Endometrial microvascular endothelial cells (primary cell): Measurements from ENCODE around the gene KIF5A. TPM values are rescaled to one million over a fixed set of nuclear protein-coding genes. Genes with fewer than 3 reads are reported as not detected.

Experiments
- in situ Hi-C: cut with HindIII; loops from 2 replicates; pipeline ENCODE4 v1.10.0; 2017; ENCODE audit warnings: low sequenced_read_pairs, low pct_unique_long_range_greater_than_20kb; ENCODE audit errors: inconsistent ontology term
- total RNA-seq: library from RNA; depleted of rRNA; stranded (reverse); fragments of >200 nt; gene quantifications from one replicate; pipeline ENCODE4 v1.2.3, GENCODE V29; 2015; ENCODE audit errors: inconsistent ontology term

KIF5A gene
- total RNA-seq, 1 donor from 2014 or later: not detected

DNA sequence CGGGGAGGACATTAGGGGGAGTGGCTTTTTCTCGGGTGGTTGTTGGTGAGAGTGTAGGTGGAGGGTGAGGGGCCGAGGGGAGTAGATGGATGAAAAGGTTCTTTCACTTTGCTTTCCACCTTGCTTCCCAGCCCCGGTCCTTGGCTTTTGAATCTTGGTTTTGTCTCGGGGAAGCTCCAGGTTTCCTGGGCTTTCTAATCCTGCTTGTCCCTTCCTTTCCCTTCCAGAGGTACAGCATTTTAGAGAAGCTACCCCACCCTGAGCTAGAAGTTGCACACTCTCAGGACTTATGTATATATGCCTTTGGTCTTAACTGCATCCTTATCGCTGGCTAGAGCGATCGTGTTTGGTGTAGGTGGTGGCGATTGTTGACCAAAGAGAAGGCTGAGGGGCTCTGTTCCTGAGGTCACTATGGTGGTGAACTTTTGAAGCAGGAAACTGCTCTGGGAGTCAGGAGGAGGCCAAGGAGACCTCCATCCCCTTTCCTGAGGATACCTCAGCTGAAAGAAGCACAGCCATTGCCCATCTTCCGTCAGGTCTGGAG, 42.0 kb downstream of the KIF5A start:
- in situ Hi-C loops: no loop called here

DNA sequence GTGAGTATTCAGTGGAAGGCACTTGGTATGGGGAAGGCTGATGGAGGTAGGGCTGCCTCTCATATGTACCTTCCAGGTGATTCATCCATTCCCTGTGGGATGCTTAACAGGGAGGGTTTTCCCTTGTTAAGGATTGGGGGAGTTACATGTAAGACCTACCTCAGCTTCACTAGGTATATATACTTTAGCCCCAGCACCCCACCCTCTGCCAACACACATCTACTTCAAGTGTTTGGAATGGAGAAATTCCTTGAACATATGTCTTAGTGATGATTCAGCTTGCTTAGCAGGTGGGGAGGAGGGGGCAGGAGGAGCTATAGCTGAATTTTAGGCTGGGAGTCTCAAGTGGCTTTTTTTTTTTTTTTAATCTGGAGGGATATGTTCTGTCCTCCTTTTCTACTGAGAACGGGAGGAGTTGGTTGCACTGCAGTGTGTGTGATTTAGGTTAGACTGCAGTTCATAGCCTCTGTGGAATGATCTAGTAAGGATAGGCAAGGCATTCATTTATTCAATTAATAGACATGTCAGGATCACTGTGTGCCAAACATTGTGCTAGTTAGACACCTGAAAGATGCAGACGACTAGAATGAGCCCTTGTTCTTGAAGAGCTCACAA, 42.8 kb downstream of the KIF5A start:
- in situ Hi-C loops: no loop called here

DNA sequence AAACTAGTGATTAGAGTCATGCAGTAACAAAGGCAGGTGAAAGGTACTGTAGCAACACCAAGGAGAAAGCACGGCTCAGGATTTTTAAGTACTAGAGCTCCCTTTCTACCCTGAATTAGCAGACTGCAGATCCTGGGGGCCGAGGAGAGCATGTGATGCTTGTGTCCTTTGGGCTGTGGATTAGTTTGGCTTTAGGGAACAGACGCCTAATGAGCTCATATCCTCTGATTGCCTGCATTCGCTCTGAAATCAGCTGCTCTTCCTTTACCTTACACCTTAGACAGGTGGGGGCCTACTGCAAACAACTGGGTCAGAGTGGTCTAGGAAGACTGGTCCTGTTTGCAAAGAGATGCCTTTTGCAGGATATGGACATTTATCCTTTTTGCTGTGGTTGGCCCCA, 43.3 kb downstream of the KIF5A start:
- in situ Hi-C loops: no loop called here

DNA sequence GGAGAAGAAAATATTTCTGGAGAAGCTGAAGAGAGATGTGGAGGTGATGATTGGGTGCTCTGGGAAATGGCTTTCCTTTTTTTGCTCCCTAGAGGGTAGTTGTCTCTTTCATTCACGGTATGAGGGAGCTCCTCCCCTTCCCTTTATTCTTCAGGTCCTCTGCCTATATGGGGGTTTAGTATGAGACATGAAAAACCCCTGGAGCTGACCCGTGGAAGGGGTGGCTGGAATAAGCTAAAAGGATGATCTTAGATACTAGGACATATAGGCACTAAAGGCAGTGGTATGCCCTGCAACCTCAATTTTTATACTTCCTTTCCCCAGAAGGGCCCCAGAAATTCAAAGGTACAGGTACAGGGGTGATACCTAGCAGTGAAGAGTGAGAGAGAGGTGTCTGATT, 50.6 kb downstream of the KIF5A start:
- in situ Hi-C loops: no loop called here

DNA sequence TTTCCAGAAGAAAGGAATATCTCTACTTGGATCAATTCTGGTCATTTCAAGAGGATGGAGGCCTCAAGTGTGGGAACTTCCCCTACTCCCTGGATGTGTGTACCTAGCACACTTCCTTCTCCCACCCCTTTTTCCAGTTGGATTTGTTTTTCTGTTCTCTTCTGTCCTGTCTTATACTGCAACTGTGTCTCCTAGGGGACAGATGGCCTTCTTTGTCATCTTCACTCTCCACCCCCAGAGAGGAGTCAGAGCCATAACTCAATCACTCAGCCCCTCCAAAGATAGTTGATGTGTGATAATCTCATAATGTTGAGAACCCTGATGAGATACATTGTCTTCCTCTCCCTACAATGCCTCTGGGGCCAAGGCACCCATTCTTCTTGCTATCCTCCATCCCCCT, 52.7 kb downstream of the KIF5A start:
- in situ Hi-C loops: no loop called here

DNA sequence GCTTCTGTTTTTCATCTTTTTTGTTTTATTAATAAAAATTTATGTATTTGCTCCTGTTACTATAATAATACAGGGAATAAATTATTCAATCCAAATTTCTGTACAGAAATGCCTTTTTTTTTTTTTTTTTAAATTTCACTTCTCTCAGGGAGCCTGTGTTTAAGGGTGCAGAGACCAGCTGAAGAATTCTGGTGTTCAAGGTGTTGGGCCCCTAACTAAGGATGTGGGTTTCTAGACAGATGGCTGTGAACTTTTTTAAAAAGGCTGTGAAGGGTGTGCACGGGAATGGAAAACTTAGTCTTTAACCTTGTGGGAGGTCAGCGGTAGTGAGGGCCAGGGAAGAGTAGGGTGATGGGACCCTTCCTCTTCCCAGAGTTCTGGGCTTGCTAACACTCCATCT, 53.5 kb downstream of the KIF5A start:
- in situ Hi-C loops: no loop called here

DNA sequence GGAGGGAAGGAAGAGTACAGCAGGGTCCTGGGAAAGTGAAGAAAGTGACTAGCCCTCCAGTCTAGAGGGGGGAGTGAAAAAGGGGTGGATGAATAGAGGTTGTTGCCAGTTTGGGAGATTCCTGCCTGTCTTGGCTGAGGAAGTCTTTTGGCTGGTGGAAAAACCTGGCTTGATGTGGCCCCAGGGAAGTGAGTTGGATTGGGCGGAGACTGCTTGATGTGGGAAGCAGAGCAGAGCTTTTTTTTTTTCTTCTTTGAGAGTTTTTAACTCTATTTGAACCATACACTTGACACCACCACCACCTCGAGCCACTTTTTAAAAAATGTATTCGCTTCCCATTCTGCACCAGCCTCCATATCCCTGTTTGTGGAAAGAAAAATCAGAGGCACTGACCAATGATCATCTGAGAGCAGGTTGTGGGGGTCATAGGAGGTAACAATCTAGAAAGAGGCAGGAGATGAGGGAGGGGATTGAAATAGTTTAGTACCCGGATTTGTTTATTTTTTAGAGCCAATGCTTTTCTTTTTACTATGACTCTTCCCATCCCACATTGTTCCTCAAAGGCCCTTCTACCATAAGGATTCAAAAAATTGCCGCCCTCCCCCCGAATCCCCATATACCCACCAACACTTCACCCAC, 54.1 kb downstream of the KIF5A start:
- in situ Hi-C loops: no loop called here

DNA sequence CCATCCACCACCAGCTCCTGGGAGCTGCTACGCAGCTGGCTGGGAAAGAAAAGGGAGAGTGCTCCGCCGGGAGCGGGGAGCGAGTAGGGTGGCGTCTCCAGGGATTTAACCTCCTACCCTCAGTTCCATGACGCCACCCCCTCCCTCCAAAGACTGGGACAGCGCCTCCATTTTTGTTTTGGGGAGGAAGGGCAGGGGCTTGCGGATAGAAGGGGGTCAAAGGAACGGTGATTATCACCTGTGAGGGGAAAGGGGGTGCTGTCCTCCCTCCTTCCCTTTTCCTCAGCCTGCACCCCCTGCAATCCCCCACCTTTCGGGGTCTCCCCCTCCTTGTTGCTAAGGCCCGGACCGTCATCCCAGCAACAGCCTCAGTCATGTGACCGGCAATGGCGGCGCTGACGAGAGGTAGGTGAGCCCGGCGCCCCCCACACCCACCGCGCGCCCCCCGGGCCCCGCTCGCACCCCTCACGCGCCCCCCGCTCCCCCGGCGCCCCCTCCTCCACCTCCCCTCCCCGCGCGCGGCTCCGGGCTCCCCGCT, 54.7 kb downstream of the KIF5A start, which contains the start of gene DTX3:
Gene DTX3, plus strand, starts transcription at position 371 of the 538 bp plus-strand sequence. CDS start 1,694 bp downstream, outside the sequence.
- in situ Hi-C loops: no loop called here

DNA sequence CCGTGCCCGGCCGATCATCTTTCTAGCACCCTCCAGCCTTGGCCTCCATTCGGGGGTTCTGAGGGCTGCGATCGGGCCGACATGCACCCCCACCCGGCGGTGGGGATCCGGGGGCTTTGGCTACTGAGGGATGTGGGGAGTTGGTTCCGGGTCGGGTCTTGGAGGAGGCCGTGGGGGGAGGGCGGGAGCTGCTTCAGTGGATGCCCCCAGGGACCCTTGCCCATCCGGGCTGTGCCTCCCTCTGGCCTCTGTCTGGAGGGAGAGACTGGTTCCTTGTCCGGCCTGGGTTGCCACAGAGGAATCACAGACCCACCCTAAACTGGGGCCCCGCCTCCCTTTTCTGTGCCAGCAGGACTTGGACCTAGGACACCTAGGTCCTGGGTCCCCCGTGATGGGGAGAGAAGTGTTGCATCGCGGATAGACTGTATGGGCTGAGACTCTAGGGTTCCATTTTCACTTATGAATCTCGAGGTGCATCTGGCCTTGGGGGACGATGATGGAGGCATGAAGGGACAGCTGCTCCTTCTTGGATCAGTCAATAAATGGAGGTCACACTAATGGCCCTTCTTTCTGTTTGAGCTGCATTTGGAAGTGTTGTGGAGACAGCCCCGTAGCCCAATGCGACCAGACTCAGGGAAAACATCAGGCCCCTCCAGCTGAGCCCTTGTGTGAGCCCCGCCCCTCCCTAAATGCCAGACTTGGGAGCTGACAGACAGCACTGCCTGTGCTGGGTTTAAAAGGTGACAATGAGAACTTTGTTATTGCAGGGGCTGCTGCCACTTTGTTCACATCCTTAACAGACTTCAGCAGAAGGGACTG, 55.4 kb downstream of the KIF5A start:
- in situ Hi-C loops: no loop called here

DNA sequence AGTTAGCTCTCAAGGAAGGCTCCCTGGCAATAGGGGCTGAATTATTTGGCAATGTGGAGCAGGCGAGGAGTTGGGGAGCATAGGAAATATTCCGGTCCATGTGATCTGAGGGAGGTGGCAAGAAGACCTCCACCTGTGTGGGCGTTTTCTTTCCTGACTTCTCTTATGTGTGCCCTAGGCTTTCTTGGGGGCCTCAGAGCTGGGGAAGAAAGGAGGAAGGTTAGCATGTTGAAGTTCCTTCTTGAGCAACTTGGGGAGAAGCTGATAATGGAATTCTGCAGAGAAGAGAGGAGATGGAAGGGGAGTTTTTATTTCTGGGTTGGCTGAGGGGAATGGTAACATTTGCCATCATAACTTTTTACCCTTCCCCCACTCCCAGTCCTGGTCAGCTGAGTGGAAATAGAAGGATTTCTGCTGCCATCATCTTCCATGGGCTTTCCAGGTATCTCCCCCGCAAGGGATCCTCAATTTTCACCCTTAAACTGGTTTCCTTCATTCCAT, 56.0 kb downstream of the KIF5A start:
- in situ Hi-C loops: no loop called here

DNA sequence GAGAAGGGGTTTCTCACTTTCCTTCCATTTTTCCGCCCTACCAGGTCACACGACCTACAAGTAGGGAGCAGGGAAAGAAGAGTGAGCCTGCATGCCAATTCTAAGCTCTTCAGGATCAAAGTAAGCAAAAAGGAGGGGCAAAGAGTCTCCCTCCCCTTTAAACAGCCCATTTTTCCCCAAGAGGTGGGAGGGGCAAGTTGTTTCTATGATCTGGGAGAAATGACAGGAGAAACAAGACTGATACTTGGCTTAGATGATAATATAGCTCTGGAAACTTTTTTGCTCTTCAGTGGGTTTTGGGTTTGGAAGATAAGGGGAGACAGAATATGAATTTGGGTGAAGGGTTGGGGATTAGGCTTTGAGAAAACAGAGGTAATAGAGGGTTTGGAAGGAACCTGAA, 56.6 kb downstream of the KIF5A start:
- in situ Hi-C loops: no loop called here

DNA sequence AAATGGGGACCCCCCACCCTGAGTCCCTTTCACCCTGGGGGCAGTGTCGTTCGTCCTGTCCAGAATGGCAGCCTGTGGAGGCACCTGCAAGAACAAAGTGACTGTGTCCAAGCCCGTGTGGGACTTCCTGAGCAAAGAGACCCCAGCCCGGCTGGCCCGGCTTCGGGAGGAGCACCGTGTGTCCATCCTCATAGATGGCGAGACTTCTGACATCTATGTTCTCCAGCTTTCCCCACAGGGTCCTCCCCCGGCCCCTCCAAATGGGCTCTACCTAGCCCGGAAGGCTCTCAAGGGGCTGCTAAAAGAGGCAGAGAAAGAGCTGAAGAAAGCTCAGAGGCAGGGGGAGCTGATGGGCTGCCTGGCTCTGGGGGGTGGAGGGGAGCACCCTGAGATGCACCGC, 57.0 kb downstream of the KIF5A start:
- in situ Hi-C loops: no loop called here

DNA sequence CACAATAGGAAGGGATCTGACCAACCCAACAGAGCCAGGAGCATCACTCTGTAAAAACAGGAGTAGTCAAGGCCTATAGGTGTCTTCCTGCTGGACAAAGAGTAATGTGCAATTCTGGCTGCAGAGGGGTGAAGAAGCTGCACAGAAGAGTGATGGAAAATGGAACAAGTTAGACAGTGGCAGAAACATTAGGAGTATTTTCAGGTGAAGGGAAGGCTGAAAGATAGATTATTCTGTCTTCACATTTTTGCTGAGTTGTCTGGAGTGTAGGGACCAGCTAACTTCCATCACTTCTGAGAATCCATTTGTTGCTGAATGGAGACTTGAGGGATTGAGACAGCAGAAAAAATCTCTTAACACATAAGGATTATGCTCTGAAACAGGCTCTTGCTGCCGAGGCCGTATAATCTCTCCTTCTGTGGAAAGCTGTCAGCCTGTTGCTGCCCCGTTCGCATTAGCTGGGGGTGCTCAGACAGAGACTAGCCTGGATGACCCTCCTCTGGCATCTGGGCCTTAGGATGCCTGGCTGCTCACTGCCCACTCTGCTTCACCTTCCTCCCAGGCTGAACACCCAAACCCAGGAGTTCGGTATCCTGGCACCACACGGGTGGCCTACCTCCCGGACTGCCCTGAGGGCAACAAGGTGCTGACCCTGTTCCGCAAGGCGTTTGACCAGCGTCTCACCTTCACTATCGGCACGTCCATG, 58.3 kb downstream of the KIF5A start:
- in situ Hi-C loops: no loop called here

DNA sequence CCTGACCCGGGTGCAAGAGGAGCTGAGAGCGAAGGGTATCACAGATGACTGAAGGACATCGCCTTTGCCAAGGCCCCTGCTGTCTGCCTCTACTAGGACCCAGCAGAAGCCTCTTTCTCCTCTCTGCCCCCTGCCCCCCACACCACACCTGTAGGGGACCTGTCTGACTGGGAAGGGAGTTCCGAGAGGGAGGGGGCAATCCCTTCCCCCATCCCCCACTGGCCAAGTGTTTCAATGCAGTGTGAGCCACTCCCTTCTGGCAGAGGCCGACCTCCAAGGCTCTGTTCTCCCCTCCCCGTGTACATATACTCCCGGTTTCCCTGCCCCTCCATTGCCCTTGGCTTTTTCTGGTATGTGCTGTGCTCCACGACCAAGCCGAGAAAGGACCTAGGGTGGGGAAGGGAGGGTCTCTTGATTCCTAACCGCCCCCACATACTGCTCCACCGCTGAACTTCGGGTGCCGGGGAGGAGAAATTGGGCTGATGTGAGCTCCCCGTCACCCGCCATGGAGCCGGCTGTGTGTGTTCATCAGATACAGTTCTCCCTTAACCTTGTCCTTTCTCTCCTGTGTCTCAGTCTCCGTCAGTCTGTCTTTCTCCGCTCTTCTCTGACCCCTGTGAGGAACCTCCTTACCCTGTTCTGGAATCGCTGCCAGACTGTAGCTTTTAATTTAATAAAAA, 59.4 kb downstream of the KIF5A start:
- in situ Hi-C loops: no loop called here

DNA sequence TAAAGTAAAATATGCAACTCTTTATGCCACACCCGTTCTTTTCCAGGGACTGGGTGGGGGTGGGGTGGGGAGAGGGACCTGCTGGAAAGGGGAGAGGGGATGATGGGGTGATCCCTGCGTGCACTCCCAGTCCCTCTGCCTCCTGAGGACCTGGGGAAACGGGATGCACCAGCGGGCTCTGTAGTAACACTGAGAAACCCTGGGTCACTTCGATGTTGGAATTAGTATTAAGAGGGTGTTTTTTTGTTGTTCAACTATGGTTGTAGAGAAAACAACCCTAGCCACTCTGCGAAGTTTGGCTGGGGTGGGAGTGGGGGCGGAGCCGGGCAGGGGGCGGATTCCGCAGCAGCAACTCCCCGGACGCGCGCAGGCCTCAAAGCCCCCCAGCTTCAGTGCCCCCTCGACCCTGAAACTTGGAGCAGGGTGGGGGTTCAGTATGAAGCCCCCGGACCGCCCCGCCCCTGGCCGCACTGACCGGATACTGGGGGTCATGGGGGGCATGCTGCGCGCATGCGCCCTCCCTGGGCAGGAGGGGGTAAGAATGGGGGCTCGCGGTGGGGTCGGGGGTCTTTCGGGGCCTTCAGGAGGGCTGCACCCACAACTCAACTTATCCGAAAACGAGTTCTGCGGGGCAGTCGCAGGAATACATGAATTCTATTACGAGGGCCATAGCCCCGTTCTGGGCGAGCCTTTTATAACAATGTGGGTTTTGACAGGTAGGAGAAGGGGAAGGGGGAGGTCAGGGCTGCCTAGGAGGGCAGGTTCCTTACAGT, 60.1 kb downstream of the KIF5A start:
- in situ Hi-C loops: no loop called here

DNA sequence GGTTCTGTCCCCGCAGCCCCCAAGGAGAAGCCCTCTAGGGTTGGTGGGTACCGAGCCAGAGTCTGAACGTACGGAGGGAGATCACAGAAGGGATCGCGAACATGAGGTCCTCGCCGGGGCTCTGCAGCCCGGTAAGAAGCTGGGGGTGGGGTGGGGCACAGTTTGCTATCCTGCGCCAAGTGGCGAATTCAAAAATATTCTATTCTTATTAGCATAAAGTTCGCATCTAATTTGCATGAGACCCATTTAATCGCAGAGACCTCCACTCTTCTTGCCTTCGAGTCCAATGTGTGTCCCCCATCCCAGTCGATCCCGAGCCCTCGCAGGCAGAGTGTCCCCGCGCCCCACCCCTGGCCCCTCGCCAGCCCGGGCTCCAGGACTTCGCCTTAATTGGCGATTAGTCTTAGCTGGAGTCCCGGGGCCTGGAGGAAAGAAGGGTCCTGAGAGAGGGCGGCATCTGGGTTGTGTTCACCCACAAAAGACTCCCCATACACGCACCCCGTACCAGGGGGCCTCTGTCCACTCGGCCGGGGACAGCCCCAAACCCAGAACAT, 60.8 kb downstream of the KIF5A start:
- in situ Hi-C loops: no loop called here

DNA sequence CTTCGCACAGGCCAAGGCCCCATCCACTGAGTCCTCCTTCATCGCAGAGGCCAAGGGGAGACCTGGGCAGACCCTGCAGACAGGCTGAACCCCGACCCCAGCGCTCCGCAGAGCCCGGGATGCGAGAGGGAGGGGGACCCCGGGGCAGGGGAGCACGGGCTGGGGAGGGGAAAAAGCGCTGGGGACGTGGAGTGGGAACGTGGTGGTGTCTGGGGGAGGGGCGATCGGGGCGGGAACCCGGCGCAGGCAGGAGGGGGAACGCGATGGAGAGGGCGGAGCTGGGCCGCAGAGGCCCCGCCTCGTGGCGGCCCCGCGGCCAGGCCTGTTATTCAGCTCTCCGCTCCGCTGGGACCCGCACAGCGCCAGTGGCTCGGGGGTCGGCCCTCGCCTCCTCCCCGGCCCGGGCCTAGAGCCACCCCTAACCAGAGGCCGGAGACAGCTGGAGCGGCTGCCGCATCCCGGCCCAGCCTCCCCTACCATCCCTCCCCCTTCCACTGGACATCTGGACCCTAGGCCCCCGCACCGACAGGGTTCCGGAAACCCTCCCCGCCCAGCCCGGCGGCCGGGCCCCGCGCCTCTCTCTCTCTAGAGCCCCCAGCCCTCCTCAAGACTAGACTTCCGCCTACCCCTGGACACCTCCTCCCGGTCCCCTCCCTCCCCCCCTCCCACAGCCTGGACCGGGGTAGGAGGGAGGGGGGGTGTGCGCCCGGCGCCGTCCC, 61.4 kb downstream of the KIF5A start, which contains the start of gene ARHGEF25:
Gene ARHGEF25, plus strand, starts transcription at position 328 of the 719 bp plus-strand sequence. CDS start 460 bp downstream, outside the sequence.
- in situ Hi-C loops: no loop called here
